GM18873 (cell line): Measurements from ENCODE around the gene ACVR1C.
"Not testable (repeated sequence)": the region's sequence is repeated elsewhere in the genome, so short reads cannot be mapped to it uniquely, and the experiment has no call there.

ENCODE experiments used
- ATAC-seq: cut with Tn5 transposase; IDR thresholded peaks from one replicate; pipeline ENCODE4 v1.9.1; 2021; ENCODE audit warnings: mild to moderate bottlenecking, moderate library complexity, moderate number of reproducible peaks; ENCODE audit not compliant: unreplicated experiment, low FRiP score

ACVR1C gene

DNA sequence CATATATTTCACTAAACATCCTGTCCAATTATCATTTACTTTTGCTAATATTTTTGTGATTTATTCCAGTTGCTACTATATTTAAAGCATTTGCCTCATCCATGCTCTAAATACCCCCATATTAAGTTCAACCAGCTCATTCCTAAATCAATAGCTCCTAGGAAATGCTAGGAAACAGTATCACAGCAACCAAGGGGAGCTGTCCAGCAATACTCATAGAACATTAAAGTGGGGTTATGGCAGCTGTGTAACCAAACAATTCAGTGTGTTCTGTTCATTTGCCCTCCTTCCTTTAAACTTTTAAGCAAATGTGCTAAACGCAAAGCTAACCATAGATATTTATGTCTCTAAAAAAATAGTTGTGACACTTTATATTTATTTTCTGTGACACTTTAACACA, 41.1 kb downstream of the ACVR1C start:
- no peak for ATAC-seq

DNA sequence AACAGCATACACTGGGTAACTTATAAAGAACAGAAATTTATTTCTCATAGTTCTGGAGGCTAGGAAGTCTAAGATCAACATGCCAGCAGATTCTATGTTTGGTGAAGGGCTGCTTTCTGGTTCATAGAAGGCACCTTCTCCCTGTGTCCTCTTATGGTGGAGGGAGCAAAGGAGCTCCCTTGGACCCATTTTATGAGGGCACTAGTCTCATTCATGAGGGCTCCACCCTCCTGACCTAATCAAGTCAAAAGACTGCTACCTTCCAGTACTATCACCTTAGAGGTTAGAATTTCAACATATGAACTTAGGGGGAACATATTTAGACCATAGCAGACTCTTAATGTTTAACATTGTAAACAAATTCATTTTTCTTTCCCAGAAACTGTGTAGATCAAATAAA, 54.5 kb downstream of the ACVR1C start:
- ATAC-seq: no peak

DNA sequence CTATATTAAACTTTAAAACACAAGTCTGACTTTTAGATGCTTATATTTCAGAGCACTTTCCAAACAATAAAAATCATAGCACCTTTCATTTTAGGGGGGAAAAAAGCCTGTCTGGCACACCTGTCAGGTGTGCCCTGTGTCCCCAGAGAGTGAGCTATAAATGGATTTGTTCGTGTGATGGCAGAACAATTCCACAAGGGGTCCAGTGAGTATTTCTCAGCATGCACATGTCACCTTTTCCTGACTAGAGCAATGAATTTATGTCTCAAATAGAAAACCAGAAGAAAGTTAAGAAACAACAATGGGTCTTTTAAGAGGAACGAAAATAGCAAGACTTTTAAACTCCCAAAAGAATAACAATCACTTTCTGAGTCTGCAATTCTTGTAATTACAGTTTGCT, 55.9 kb downstream of the ACVR1C start:
- ATAC-seq: no peak

DNA sequence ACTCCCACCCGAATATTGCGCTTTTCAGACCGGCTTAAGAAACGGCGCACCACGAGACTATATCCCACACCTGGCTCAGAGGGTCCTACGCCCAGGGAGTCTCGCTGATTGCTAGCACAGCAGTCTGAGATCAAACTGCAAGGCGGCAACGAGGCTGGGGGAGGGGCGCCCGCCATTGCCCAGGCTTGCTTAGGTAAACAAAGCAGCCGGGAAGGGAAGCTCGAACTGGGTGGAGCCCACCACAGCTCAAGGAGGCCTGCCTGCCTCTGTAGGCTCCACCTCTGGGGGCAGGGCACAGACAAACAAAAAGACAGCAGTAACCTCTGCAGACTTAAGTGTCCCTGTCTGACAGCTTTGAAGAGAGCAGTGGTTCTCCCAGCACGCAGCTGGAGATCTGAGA, 62.0 kb downstream of the ACVR1C start:
- not testable (repeated sequence) for ATAC-seq

DNA sequence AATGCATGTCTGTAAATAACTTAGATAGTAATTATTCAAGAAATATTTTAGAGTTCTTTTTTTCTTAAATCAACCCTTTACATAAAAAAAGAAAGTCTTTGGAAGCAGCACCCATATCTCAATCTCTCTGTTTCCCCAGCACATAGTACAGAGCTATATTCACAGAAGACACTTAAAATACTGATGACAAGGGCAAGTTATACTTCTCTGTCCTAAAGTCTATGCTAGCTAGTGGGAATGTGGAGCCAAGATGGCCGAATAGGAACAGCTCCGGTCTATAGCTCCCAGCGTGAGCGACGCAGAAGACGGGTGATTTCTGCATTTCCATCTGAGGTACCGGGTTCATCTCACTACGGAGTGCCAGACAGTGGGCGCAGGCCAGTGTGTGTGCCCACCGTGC, 62.6 kb downstream of the ACVR1C start:
- not testable (repeated sequence) for ATAC-seq

DNA sequence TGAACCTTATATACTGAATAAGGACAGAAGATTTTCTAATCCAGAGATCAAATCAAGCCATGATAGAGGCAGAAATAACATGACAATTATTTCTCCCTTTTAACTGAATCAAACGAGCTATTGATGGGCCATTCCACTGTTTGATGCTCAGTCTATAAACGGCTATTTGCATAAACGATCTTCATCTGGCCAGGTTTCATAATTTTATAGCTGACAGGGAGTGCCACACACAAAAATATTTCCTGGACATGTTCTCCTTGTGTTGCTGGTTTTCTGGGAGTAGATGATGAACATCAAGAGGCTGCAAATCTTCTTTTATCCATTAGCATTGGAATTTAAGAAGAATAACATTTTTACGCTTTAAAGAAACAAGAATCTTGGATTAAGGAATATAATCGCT, 63.1 kb downstream of the ACVR1C start:
- no peak for ATAC-seq

DNA sequence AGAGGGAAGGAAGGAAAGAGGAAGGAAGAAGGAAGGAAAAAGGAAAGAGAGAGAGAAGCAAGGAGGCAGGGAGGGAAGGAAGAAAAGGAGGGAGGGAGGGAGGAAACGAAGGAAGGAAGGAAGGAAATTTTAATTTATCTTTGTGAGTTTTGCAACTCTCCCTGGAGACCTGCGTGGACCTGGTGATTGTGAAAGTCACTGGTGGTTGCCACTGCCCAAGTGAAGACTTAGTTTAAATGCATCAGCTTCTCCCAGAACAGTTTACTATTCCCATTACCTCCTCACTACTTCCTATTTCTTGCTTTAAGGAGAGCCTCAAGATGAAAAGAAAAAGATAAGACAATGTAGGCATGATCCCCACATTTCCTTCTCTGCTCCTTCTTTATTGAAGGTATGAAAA, 68.8 kb downstream of the ACVR1C start:
- ATAC-seq: no peak

DNA sequence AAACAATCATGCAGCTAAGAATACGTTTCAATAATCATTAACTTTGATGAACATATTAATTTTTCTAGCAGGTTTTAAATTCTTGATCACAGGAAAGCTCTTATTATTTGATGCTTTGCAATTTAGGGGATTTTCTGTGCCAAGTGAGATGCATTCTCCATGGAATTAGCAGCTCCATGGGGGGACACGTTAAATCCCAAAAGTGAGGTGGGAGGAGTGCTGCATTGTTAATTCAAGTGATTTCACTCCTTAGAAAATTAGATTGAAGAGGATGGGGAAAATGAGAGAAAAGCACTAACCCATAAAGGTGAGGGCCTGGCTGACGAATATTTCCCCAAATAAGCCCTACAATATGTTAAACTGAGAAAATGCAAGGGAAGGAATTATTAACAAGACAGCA, 69.2 kb downstream of the ACVR1C start:
- ATAC-seq: no peak

DNA sequence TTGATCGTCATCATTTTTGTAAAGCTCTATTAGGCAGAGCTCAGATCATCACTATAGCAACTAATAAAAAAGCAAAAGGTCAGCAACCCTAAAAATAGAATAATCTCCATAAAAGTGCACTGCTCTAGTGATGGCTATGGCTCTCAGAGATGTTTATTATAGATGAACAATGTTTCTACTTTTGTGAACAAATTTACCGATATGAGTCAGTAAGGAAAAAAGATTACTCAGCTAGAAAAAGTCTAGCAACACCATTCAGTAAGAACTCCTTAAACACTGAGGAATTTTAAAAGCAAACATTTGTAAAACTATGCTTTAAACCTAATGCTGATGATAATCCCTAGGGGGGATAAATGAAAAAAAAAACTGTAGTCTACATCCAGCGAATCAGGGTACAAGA, 69.6 kb downstream of the ACVR1C start:
- ATAC-seq: no peak

DNA sequence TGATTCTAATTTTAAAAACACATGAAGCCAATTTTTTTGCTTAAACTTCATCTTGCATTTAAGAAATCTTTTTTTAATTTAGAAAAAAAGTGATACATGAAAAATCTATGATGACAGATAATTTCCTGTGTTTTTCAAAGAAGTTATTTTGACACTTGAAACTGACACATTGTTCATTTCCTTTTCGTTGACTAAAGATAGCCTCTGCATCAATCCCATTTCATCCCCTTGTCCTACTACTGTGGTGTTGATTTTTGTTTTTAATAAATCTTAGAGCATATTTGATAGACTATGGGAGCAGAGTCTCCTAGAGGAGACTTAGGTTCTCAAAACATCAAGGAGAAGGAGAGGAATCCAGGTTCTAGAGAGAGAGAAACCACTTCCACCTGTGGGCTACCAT, 70.9 kb downstream of the ACVR1C start:
- ATAC-seq: no peak

DNA sequence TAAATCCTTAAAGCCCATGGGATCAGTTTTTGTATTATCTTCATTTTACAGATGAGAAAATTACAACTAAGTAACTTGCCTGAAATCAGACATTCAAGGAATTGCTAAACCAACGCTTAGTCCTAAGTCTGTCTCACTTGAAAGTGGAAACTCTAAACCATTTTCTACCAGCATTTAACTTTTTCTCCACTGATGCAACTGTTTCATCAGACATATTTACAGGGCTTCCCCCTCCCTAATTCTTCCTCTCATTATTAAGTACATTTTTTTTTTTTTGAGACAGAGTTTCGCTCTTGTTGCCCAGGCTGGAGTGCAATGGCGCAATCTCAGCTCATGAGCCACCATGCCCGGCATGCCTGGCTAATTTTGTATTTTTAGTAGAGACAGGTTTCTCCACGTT, 88.6 kb downstream of the ACVR1C start:
- ATAC-seq: no peak

DNA sequence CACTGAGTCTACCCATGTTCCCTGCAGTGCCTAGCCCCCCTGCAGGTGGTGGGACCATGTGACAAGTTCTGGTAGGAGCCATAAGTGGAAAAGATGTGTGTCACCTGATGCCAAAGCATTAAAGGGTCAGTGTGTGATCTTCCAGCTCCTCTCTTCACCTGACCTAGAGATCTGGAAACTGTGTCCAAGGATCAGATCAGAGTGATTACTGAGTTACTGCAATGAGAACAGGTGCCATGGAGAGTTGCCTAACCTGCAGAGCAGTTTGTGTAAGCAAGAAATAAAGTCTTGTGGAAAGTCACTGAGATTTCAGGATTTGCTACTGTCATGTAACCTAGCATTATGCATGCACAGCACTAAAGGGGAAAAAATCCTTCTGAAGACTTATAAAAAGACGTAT, 90.6 kb downstream of the ACVR1C start:
- no peak for ATAC-seq

DNA sequence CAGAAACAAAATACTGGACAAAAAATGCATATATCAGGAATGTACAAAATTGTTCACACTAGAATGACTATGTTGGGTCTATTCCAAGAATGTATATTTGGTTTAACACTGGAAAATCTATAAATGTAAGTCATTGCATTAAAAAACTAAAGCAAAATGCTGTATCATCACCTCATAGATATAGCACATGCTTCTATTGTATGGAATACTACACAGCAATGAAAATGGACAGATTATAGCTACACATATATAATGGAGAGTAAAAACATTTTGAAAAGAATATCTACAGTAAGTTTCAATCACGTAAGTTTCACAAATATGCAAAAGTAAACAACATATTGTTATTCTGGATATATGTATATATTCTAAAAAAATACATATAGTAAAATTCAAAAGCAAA, 91.8 kb downstream of the ACVR1C start:
- ATAC-seq: no peak

DNA sequence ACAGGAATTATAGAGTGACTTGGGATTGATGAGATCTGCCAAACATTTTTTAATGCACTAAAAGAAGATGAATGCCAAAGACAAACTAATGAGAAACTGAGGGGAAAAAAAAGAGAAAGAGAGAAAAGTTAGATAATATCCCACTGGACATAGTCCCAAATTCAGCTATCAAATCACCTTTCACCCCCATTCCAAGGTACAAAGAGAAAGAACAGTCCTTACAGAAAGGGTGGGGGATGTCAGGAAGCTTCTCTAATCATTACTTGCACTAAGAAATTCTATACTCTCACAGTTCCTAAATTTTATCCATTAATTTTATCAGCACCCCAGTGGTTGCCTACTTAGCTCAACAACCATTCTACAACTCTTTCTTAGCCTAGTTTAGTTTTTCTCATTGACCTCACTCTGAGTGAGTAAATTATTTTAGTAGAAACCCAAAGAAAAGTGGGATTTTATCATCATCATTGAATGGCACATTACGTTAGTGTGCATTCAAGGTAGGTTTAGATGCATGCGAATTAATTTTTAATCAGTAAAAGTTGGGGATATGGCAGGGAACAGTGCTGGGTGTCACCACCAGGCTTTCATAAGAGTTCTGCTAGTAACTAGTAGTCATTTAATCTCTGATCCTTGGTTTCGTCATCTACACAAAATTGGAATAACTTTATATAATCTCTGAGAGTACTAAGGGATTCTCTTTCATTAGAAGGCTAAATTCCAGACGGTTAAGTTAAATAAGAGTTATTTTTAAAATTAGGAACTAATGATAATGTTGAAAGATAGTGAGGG, 99.5 kb downstream of the ACVR1C start:
- ATAC-seq: no peak

DNA sequence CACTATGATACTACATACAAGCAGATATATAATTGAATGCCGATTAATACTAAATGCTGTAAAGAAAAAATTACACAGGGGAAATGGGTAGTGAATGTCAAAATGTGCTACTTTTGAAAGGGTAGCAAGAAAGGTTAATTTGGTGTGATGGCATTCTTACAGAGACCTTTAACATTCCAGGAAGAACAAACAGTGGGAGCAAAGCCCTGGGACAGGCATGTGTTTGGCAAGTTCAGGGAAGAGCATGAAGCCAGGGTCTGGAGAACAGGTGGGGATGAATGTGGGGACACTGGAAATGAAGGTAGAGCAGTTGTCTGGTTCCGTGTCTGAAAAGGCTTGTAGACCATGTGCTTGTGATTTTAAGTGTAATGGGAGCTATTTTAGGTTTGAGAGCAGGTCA, 102.6 kb downstream of the ACVR1C start:
- no peak for ATAC-seq

DNA sequence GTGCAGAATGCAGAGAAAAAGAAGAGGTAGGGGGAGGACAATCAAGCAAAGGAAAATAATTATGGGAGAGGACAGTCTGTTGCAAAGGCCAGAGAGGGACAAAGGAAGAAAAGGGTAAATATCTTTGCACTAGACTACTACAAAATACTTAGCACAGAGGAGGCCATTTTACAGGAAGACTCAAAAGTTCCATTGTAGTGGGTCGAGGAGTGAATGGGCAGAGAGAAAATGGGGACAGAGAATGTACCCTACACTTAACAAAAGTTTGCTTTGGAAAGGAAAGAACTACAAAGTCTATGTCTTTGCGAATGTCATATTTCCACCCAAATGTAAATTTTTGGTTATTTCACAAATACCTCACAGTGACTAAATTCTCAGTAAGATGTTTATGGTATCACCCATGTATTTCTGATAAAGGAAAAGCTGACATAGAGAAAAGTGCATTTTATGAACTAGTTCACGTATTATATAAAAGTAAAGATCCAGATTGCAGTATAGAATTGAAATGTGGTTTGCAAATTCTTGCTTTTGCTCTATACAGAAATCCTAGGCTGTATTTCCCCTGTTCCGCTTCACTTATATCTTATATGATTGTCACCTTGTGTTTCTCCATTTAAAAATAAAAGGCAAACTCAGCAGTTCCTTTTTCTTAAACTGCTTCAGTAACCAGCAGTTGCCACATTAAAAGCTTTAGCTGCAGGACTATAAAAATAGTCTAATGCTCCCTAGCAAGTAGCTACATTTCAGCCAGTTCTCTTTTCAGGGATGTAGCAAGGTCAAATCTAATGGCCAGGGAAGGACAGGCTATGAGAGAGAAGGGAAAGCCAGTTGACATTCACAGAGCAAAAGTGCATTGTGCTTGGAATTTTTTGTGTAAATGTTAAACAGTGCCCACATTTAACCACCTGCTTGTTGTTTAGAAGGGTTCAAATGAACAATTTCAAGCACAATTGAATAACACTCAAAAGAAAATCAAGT, 105.1 kb downstream of the ACVR1C start:
- no peak for ATAC-seq

DNA sequence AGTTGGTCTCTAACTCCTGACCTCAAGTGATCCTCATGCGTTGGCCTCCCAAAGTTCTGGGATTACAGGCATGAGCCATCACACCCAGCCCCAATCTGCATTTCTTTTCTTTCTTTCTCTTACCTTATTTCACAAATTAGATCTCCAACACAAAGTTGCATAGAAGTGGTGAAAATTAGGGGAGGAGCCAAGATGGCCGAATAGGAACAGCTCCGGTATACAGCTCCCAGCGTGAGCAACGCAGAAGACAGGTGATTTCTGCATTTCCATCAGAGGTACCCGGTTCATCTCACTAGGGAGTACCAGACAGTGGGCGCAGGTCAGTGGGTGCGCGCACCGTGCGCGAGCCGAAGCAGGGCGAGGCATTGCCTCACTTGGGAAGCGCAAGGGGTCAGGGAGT, 113.7 kb downstream of the ACVR1C start:
- ATAC-seq: not testable (repeated sequence)

DNA sequence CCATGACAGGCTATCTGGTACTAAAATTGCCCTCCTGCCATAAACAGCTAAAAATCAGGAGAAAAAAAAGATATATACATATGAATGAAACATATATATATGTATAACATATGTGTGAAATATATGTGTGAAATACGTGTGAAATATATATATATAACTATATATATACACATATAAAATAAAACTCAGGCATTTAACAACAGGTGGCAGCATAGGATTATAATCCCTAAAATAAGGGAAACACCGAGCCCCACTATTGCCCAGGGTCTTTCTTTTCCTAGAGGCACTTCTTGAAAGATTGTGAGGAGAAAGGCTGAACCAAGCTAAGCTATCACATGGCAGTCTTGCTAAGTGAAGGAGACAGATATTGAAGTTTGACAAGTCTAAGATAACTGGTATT, 118.9 kb downstream of the ACVR1C start:
- no peak for ATAC-seq

DNA sequence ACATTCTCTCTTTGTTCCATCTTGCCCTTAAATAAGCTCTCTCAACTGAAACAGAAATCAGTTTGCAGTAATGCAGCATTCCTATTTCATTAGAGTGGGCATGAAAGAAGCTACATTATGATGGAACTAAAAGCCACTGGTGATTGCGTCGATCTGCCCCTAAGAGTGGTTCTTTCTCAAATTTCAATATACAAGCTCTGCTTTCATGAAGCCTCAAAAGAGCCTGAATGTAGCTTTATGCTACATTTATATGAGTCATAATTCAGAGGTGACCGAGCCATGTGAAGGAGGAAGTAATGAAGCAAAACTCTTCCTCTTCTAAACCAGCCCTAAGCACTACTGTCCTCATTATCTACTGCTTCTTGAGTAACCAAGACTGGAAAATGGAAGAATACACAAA, 120.0 kb downstream of the ACVR1C start:
- ATAC-seq: no peak

DNA sequence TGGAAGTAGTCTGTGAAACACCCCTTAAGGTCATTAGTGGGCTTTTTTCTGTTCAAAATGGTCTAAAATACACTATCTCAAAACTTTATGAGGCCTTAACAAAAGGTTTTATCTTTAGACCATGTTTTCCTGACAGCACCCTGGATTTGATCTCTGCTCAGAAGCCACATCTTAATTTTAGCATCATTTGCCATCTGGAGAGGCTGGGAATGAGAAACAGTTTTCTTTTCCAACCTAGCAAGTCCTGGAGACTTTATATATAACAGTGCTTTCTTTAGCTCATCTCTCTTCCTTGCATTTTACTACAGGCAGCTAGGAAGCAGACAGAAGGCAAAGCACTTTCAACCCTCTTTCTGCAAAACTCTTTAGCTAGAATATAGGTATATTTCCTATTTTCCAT, 122.1 kb downstream of the ACVR1C start:
- ATAC-seq: no peak

DNA sequence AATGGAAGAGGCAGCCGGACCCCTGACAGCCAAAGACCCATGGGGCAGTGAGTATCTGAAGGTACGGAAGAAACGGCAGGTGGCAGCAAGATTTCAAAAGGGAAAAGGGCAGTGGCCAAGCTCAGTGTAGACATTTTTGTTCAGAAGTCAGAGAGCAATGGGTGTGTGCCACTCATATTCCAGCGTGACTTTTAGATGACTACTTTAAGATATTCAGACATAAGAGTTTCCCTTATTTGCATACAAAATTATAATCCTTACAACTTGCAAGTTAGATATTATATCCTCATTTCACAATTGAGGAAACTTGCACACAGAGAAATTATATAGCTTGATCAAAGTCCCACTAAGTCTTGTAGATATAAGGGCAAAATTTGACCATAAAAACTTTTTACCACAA, 124.0 kb downstream of the ACVR1C start:
- no peak for ATAC-seq

DNA sequence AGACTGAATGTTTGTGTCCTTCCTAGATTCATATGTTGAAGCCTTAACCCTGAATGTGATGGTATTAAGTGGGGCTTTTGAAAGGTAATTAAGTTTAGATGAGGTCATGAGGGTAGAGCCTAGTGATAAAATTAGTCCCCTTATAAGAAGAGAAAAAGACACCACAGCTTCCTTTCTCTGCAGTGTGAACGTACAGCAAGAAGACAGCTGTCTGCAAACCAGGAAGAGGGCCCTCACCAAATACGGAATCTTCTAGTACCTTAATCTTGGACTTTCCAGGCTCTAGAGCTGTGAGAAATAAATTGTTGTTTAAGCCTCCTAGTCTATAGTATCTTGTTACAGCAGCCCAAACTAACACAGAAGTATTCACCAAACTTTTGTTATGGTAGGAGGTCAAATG, 127.6 kb downstream of the ACVR1C start:
- no peak for ATAC-seq
